Right renal pelvis (tissue), 4 donors: ENCODE data around the gene GLRA1. TPM values are rescaled to one million over a fixed set of nuclear protein-coding genes. Genes with fewer than 3 reads are reported as not detected.

Experiments
- DNase-seq, 4 donors: peaks; one replicate each; pipeline ENCODE4 v3.0.0-alpha.2; 2013; ENCODE audit warnings: low read depth in 4 of 4, low spot score in 3 of 4, missing footprints in 1 of 4
- polyA plus RNA-seq, 4 donors: library from polyadenylated mRNA; unstranded; fragments of 120-200 nt; gene quantifications; one replicate each; pipeline ENCODE4 v1.2.1, GENCODE V29; 2013; ENCODE audit not compliant: insufficient read length in 4 of 4

Gene GLRA1
- polyA plus RNA-seq, 4 donors = 0.10 TPM; not detected in 3

GRCh38 chr5:151780348-151780747, 144.3 kb downstream of the GLRA1 start:
- DNase-seq = no peak

DNA sequence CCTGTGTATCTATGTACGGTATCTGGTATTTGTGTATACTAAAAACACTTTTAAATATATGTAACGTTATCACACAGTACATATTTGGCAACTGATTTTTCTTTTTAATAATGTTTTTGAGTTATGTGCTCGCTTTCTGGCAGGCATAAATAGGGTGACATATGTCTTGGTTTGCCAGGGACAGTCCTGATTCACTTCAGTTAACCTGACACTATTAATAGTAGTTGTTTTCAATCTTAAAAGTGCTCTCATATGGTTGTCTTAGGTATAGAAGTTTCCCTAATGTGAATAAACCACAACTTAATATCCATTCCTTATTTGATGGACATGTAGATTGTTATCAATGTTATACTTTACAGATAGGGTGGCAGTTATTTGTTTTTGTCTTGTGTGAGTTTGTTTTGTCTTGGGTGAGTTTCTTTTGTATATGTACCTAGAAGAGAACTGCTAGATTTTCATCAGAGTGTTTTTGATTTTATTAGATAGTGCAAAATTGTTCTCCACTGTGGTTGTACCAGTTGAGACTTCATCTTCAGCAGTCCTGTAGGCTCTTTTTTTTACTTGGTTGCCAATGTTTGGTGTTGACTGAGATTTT, 145.0 kb downstream of the GLRA1 start:
- no peak for DNase-seq

DNA sequence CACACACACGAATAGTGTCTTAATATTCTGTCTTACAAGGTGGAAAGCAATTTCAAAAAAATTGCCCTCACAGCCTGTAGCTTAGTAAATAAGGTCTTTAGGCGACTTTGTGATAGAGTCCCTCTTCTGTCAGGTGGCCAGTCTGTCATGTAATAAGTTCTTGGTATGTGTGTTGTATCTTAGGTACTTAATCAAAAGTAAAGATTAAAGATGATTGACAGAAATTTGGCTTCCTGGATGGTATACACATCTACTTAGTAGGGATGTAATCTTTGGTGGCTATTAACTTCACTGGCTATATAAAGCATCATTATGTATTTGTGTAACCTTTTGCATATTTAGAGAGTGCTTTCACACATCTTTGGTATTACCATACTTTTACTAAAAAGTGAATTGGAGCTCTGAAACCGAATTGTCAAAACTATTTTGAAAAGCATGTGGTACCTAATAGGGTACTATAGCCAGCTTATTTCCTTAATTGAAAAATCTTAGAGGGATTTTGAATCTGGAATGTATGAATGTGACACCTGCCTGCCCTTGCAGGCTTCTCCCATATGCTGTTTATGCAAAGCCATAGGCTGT, 149.5 kb downstream of the GLRA1 start:
- no peak for DNase-seq

- DNase-seq = no peak
These were observed 150.7 kb downstream of the GLRA1 start for GRCh38 chr5:151773951-151774350.

- no peak for DNase-seq
These were observed 151.6 kb downstream of the GLRA1 start for GRCh38 chr5:151772846-151773561.

Other genes starting within 250 kb of the GLRA1 start
- gene SPARC, start 237.9 kb downstream of the GLRA1 start, polyA plus RNA-seq = 1,000 to 10,000 TPM; 2,571 to 2,937 (median 2,655) TPM
- 100 to 1,000 TPM; 107 to 133 (median 111) TPM for gene ATOX1, start 166.2 kb downstream of the GLRA1 start, polyA plus RNA-seq
- gene G3BP1, start 152.9 kb downstream of the GLRA1 start, polyA plus RNA-seq = 100 to 1,000 TPM; 155 to 190 (median 178) TPM